GM23338 (cell line): ENCODE results near the gene ANKRD23. TPM values are rescaled to one million over a fixed set of nuclear protein-coding genes. Genes with fewer than 3 reads are reported as not detected.
A peak's percentile ranks its signal among the peaks of the same experiment; 100 is the strongest.

ENCODE experiments used
- ATAC-seq: fragments of 200-7000 bp; cut with Tn5 transposase; 3 replicates; pipeline ENCODE4 v1.9.1; 2020
- DNase-seq: peaks from one replicate; pipeline ENCODE4 v3.0.0-alpha.2; 2015; ENCODE audit warnings: low spot score
- H2AFZ ChIP-seq: fragments of 200-600 bp; sonication (generic); 2 replicates; pipeline ENCODE4 v1.8.0; 2016; ENCODE audit warnings: antibody characterized with exemption, mild to moderate bottlenecking, moderate library complexity
- H3F3A ChIP-seq: fragments of 200-600 bp; sonication (generic); replicated peaks from 2 replicates; pipeline ENCODE4 v1.8.0; 2017; ENCODE audit warnings: antibody characterized with exemption, mixed run types, low read depth
- H3K27ac ChIP-seq: fragments of 200-600 bp; sonication (generic); 2 replicates; pipeline ENCODE4 v1.6.1; 2016; ENCODE audit warnings: low read depth
- H3K27me3 ChIP-seq: fragments of 200-600 bp; sonication (generic); 2 replicates; pipeline ENCODE4 v1.8.0; 2016; ENCODE audit warnings: mild to moderate bottlenecking, mixed run types, moderate library complexity; ENCODE audit not compliant: insufficient read depth
- H3K36me3 ChIP-seq: fragments of 200-600 bp; sonication (generic); 2 replicates; pipeline ENCODE4 v1.8.0; 2016; ENCODE audit warnings: mild to moderate bottlenecking; ENCODE audit not compliant: insufficient read depth
- H3K4me1 ChIP-seq: fragments of 200-600 bp; sonication (generic); 2 replicates; pipeline ENCODE4 v1.8.0; 2016; ENCODE audit warnings: mild to moderate bottlenecking, moderate library complexity; ENCODE audit not compliant: insufficient read depth
- H3K4me2 ChIP-seq: fragments of 200-600 bp; sonication (generic); 2 replicates; pipeline ENCODE4 v1.7.1; 2017; ENCODE audit warnings: mixed run types
- H3K4me3 ChIP-seq: fragments of 200-600 bp; sonication (generic); 2 replicates; pipeline ENCODE4 v1.6.1; 2016; ENCODE audit warnings: mixed run types
- H3K79me2 ChIP-seq: fragments of 200-600 bp; sonication (generic); replicated peaks from 2 replicates; pipeline ENCODE4 v1.8.0; 2017; ENCODE audit warnings: mild to moderate bottlenecking; ENCODE audit not compliant: insufficient read depth
- H3K9me2 ChIP-seq: fragments of 200-600 bp; sonication (generic); 2 replicates; pipeline ENCODE4 v1.8.0; 2017; ENCODE audit not compliant: insufficient read depth
- H4K20me1 ChIP-seq: fragments of 200-600 bp; sonication (generic); replicated peaks from 2 replicates; pipeline ENCODE4 v1.8.0; 2017; ENCODE audit warnings: mild to moderate bottlenecking; ENCODE audit not compliant: insufficient read depth
- H3K27ac Mint-ChIP-seq: 2 replicates; pipeline ENCODE4 v1.8.0; 2020; ENCODE audit warnings: inconsistent platforms, mild to moderate bottlenecking, moderate library complexity, mixed read lengths
- H3K27me3 Mint-ChIP-seq: 3 replicates; pipeline ENCODE4 v1.8.0; 2022; ENCODE audit warnings: low read depth, mild to moderate bottlenecking, moderate library complexity, mixed read lengths, inconsistent platforms; ENCODE audit not compliant: insufficient read depth, poor library complexity
- H3K36me3 Mint-ChIP-seq: 3 replicates; pipeline ENCODE4 v1.8.0; 2021; ENCODE audit warnings: low read depth, mild to moderate bottlenecking, inconsistent platforms, moderate library complexity, mixed read lengths
- H3K4me1 Mint-ChIP-seq: 3 replicates; pipeline ENCODE4 v1.8.0; 2020; ENCODE audit warnings: mild to moderate bottlenecking, inconsistent platforms, mixed read lengths
- H3K4me3 Mint-ChIP-seq: 3 replicates; pipeline ENCODE4 v1.8.0; 2021; ENCODE audit warnings: moderate library complexity, mild to moderate bottlenecking, inconsistent platforms, mixed read lengths
- H3K9me3 Mint-ChIP-seq: 3 replicates; pipeline ENCODE4 v1.8.0; 2020; ENCODE audit warnings: moderate library complexity, mild to moderate bottlenecking, inconsistent platforms, mixed read lengths
- CTCF ChIP-seq, 2 experiments: fragments of 200-600 bp in 1 of 2; sonication (generic) in 1 of 2; conservative IDR thresholded peaks; 2 replicates each; pipeline versions ENCODE4 v1.5.1 to v1.6.1; 2016 to 2017; ENCODE audit warnings: antibody characterized with exemption in 2 of 2, low read depth in 2 of 2, mild to moderate bottlenecking in 2 of 2, moderate library complexity in 1 of 2
- ETS1 ChIP-seq: IDR thresholded peaks from 2 replicates; pipeline ENCODE4 v1.6.1; 2016; ENCODE audit warnings: antibody characterized with exemption
- EZH2 ChIP-seq: fragments of 200-600 bp; sonication (generic); IDR thresholded peaks from one replicate; pipeline ENCODE4 v1.8.0; 2017; ENCODE audit warnings: antibody characterized with exemption, mild to moderate bottlenecking, low read depth; ENCODE audit not compliant: unreplicated experiment
- JUNB ChIP-seq: IDR thresholded peaks from one replicate; pipeline ENCODE4 v1.6.1; 2016; ENCODE audit warnings: antibody characterized with exemption; ENCODE audit not compliant: unreplicated experiment
- POLR2AphosphoS5 ChIP-seq: IDR thresholded peaks from 2 replicates; pipeline ENCODE4 v1.6.1; 2016; ENCODE audit warnings: antibody characterized with exemption, low read depth
- STAT1 ChIP-seq: IDR thresholded peaks from one replicate; pipeline ENCODE4 v1.6.1; 2016; ENCODE audit warnings: antibody characterized with exemption; ENCODE audit not compliant: unreplicated experiment
- ZNF462 ChIP-seq: fragments of 250-450 bp; sonication (Bioruptor Pico); IDR thresholded peaks from 2 replicates; pipeline ENCODE4 v1.5.0; 2020; ENCODE audit warnings: mild to moderate bottlenecking, moderate library complexity
- polyA plus RNA-seq: library from polyadenylated mRNA; unstranded; fragments of >200 nt; fragmentation: Nextera tagmentation; extraction: Ambion mirVana; gene quantifications from 2 replicates; pipeline ENCODE4 v1.2.1, GENCODE V29; 2016
- total RNA-seq: library from RNA; depleted of rRNA; stranded (reverse); fragments of >200 nt; shearing (Covaris generic); gene quantifications from 2 replicates; pipeline ENCODE4 v1.2.3, GENCODE V29; 2014

The ANKRD23 gene
- total and polyA plus RNA-seq, 2 experiments from 2014 or later, result 4.0 to 5.0 TPM

GRCh38 chr2:96841701-96842495 lies 1.9 kb downstream of the ANKRD23 start:
- no peak for TF ChIP-seq POLR2AphosphoS5
- Mint-ChIP-seq H3K4me3 (no peak overlapping the region), H3K27ac (no peak overlapping the region), H3K36me3 (peaks cover 9% of the 10 kb centered on the region), H3K27me3 (peaks cover 15% of the 10 kb centered on the region), H3K4me1 (peaks cover 3% of the 10 kb centered on the region; the same call in 2 of the 3 replicates), H3K9me3 (no peaks in the 10 kb centered on the region; the same call in 2 of the 3 replicates)
- Histone ChIP-seq H3K4me2 (no peak overlapping the region), H4K20me1 (no peaks in the 10 kb centered on the region), H2AFZ (no peak overlapping the region), H3K4me1 (0 out of 2 replicates have a peak, but pooled peaks cover 6% of the 10 kb centered on the region), H3K27ac (no peak overlapping the region), H3K4me3 (no peak overlapping the region), H3K27me3 (no peaks in the 10 kb centered on the region), H3F3A (no peaks in the 10 kb centered on the region), H3K9me2 (no peaks in the 10 kb centered on the region), H3K79me2 (no peaks in the 10 kb centered on the region), H3K36me3 (peaks cover 4% of the 10 kb centered on the region; the same call in 1 of the 2 replicates)
- ATAC-seq (no peak), DNase-seq (no peak)

GRCh38 chr2:96839875-96840850 lies 3.7 kb downstream of the ANKRD23 start:
- Histone ChIP-seq H3K79me2 (no peaks in the 10 kb centered on the region), H3K9me2 (no peaks in the 10 kb centered on the region), H3K36me3 (peaks cover 5% of the 10 kb centered on the region; the same call in 1 of the 2 replicates), H3K27ac (no peak overlapping the region), H3K4me1 (0 out of 2 replicates have a peak, but pooled peaks cover 6% of the 10 kb centered on the region), H4K20me1 (no peaks in the 10 kb centered on the region), H3K27me3 (no peaks in the 10 kb centered on the region), H3F3A (no peaks in the 10 kb centered on the region), H3K4me3 (no peak overlapping the region), H3K4me2 (no peak overlapping the region), H2AFZ (no peak overlapping the region)
- ATAC-seq (no peak), DNase-seq (no peak)
- Mint-ChIP-seq H3K36me3 (peaks cover 14% of the 10 kb centered on the region), H3K9me3 (no peaks in the 10 kb centered on the region; the same call in 2 of the 3 replicates), H3K27me3 (peaks cover 15% of the 10 kb centered on the region), H3K4me1 (peaks cover 3% of the 10 kb centered on the region; the same call in 2 of the 3 replicates), H3K27ac (peak overlapping the region; percentile 58; the same call in 1 of the 2 replicates), H3K4me3 (no peak overlapping the region)
- TF ChIP-seq EZH2, result no peak
- TF ChIP-seq CTCF (conservative IDR thresholded peaks at IDR 0.05; ENCODE audit: low read depth in 2 of 2), result no peak
- no peak for TF ChIP-seq ZNF462 (CRISPR knock-in tag)
- no peak for TF ChIP-seq STAT1
- TF ChIP-seq JUNB, result no peak
- no peak for TF ChIP-seq ETS1
- TF ChIP-seq POLR2AphosphoS5, result no peak; the same call in 1 of the 2 replicates
